Measurements from ENCODE around the gene DNAH17.

GRCh38 chr17:78602246-78602645, 25.1 kb upstream of the DNAH17 start:
- TF ChIP-seq TCF12 (IDR thresholded peaks at IDR 0.05) (no peak), TCF12 (CRISPR knock-in tag; IDR thresholded peaks at IDR 0.05) (no peak), USF2 (IDR thresholded peaks at IDR 0.05; ENCODE audit: low read depth, low read length) (no peak), USF2 (CRISPR knock-in tag; IDR thresholded peaks at IDR 0.05; ENCODE audit: borderline replicate concordance) (no peak), PRDM4 (CRISPR knock-in tag; IDR thresholded peaks at IDR 0.05; ENCODE audit: borderline replicate concordance) (no peak), POLR2A (IDR thresholded peaks at IDR 0.05; ENCODE audit: insufficient read depth in 1 of 2, low read depth in 2 of 2, low read length in 2 of 2) (no peak), BCL6 (CRISPR knock-in tag; IDR thresholded peaks at IDR 0.05) (no peak), ZNF772 (CRISPR knock-in tag; IDR thresholded peaks at IDR 0.05) (no peak), YY1 (IDR thresholded peaks at IDR 0.05; ENCODE audit: insufficient read depth, insufficient replicate concordance, low read depth, low read length) (no peak), ZBTB25 (CRISPR knock-in tag; IDR thresholded peaks at IDR 0.05) (no peak), NFRKB (IDR thresholded peaks at IDR 0.05) (no peak), ZNF496 (CRISPR knock-in tag; IDR thresholded peaks at IDR 0.05; ENCODE audit: insufficient replicate concordance) (no peak), MAF1 (CRISPR knock-in tag; IDR thresholded peaks at IDR 0.05; ENCODE audit: borderline replicate concordance) (no peak), CTCF (CRISPR knock-in tag; IDR thresholded peaks at IDR 0.05) (no peak), ZNF670 (CRISPR knock-in tag; IDR thresholded peaks at IDR 0.05; ENCODE audit: borderline replicate concordance) (no peak), RELA (CRISPR knock-in tag; IDR thresholded peaks at IDR 0.05) (no peak)

Measured in HepG2 (cell line).